Kidney capillary endothelial cell (primary cell): Measurements from ENCODE around the gene GMPPB.

Experiments
- DNase-seq: peaks from one replicate; pipeline ENCODE4 v3.0.0-alpha.2; 2018; ENCODE audit warnings: low spot score

Gene GMPPB

GRCh38 chr3:49727924-49728361, 4.2 kb upstream of the GMPPB start:
- DNase-seq: no peak

- no peak for DNase-seq
These were observed 3.6 kb upstream of the GMPPB start for GRCh38 chr3:49727154-49727923.

- no peak for DNase-seq
These were observed 2.3 kb upstream of the GMPPB start for GRCh38 chr3:49725906-49726681.

GRCh38 chr3:49724586-49724985, 835 bp upstream of the GMPPB start:
- DNase-seq: no peak

- DNase-seq: peak; percentile 24
These were observed 489 bp downstream of the GMPPB start for GRCh38 chr3:49723296-49723627.

- no peak for DNase-seq
These were observed 855 bp downstream of the GMPPB start for GRCh38 chr3:49722896-49723295.

- no peak for DNase-seq
These were observed 1.6 kb downstream of the GMPPB start for GRCh38 chr3:49721896-49722781.

GRCh38 chr3:49721596-49721895, 2.2 kb downstream of the GMPPB start:
- DNase-seq: no peak

GRCh38 chr3:49720855-49721595, 2.7 kb downstream of the GMPPB start:
- no peak for DNase-seq

- peak; percentile 82 for DNase-seq
These were observed 4.4 kb downstream of the GMPPB start, which contains the start of gene AMIGO3 for GRCh38 chr3:49719214-49719884. AMIGO3 (minus strand) TSS chr3:49719684; CDS start chr3:49719465, 219 bp downstream.

- DNase-seq: no peak
These were observed 4.9 kb downstream of the GMPPB start for GRCh38 chr3:49718858-49719213.

GRCh38 chr3:49717959-49718857, 5.5 kb downstream of the GMPPB start:
- DNase-seq: peak; percentile 2

GRCh38 chr3:49717211-49717958, 6.4 kb downstream of the GMPPB start:
- no peak for DNase-seq

GRCh38 chr3:49716691-49717210, 7.0 kb downstream of the GMPPB start:
- no peak for DNase-seq

- DNase-seq: no peak
These were observed 7.6 kb downstream of the GMPPB start for GRCh38 chr3:49716169-49716568.

- DNase-seq: no peak
These were observed 8.1 kb downstream of the GMPPB start for GRCh38 chr3:49715611-49716121.

GRCh38 chr3:49714728-49715550, 8.8 kb downstream of the GMPPB start:
- DNase-seq: no peak
